AG04450 (cell line): ENCODE results near the gene YAP1. TPM values are rescaled to one million over a fixed set of nuclear protein-coding genes. Genes with fewer than 3 reads are reported as not detected.
A peak's percentile ranks its signal among the peaks of the same experiment; 100 is the strongest.

Experiments used
- CTCF ChIA-PET: fragments of 300-600, 350-600 bp; formaldehyde crosslinking; extraction: SDS; loops from one replicate; lab custom pipeline; 2022; ENCODE audit warnings: antibody characterized with exemption, inconsistent platforms; lab: Charles Lee
- POLR2A ChIA-PET: fragments of 350-600 bp; formaldehyde crosslinking; extraction: SDS; loops from one replicate; lab custom pipeline; 2021; ENCODE audit warnings: antibody characterized with exemption, inconsistent platforms; lab: Yijun Ruan, JAX
- DNase-seq: peaks from one replicate; pipeline ENCODE4 v3.0.0-alpha.2; 2011; ENCODE audit warnings: low read depth, low spot score
- H3K27ac ChIP-seq: one replicate; pipeline ENCODE4 v1.5.1; 2012; ENCODE audit warnings: low read depth, low read length, control low read depth
- H3K27me3 ChIP-seq: one replicate; pipeline ENCODE4 v1.6.0; 2012; ENCODE audit warnings: low read length; ENCODE audit not compliant: control insufficient read depth, insufficient read depth
- H3K4me3 ChIP-seq: 2 replicates; pipeline ENCODE4 v1.5.1; 2011; ENCODE audit warnings: mild to moderate bottlenecking, low read depth, low read length, control low read depth
- H3K9me3 ChIP-seq: 2 replicates; pipeline ENCODE4 v1.5.1; 2012; ENCODE audit warnings: low read length; ENCODE audit not compliant: control insufficient read depth, insufficient read depth
- CTCF ChIP-seq: IDR thresholded peaks from 2 replicates; pipeline ENCODE4 v1.5.1; 2011; ENCODE audit warnings: low read depth, low read length, control low read depth, inconsistent platforms
- polyA plus RNA-seq: library from polyadenylated mRNA; depleted of rRNA; stranded (reverse); fragments of >200 nt; gene quantifications from 2 replicates; pipeline ENCODE4 v1.2.3, GENCODE V29; 2011

The YAP1 gene
- polyA plus RNA-seq, 1 experiment: 117 TPM

- no peak for TF ChIP-seq CTCF
- peak; percentile 47 for DNase-seq
- ChIA-PET CTCF (interaction anchor here (0.8 kb wide), 1 partner anchor 82 kb away, joined by 3 read pairs; no protein-coding TSS in a partner anchor), POLR2A (interaction anchor here (1.1 kb wide), 1 partner anchor 27 kb away, joined by 6 read pairs; no protein-coding TSS in a partner anchor)
- no peak overlapping the region for H3K4me3 ChIP-seq
- H3K27me3 ChIP-seq: no peaks in the 10 kb centered on the region
- H3K27ac ChIP-seq: no peak overlapping the region
- H3K9me3 ChIP-seq: no peaks in the 10 kb centered on the region
These were observed 34.4 kb downstream of the YAP1 start for GRCh38 chr11:102144357-102145355.

- no peak overlapping the region for H3K27ac ChIP-seq
- no peaks in the 10 kb centered on the region for H3K9me3 ChIP-seq
- H3K4me3 ChIP-seq: no peak overlapping the region
- DNase-seq: no peak
- POLR2A ChIA-PET: no interaction called here
- TF ChIP-seq CTCF: 0 out of 2 replicates have a peak, but pooled peaks have one; percentile 16
- CTCF ChIA-PET: interaction anchor here (1.2 to 2.1 kb wide), 3 partner anchors 13 to 286 kb away, joined by 3 to 4 read pairs (median 4); no protein-coding TSS in a partner anchor
- H3K27me3 ChIP-seq: no peaks in the 10 kb centered on the region
These were observed 36.8 kb downstream of the YAP1 start for GRCh38 chr11:102147015-102147414.

- no peak for TF ChIP-seq CTCF
- Histone ChIP-seq H3K9me3 (no peaks in the 10 kb centered on the region), H3K27me3 (no peaks in the 10 kb centered on the region), H3K27ac (no peak overlapping the region), H3K4me3 (no peak overlapping the region)
- no peak for DNase-seq
- POLR2A ChIA-PET: interaction anchor here (0.6 kb wide), 1 partner anchor 18 kb away, joined by 3 read pairs; no protein-coding TSS in a partner anchor
- CTCF ChIA-PET: interaction anchor here (1.5 to 2.1 kb wide), 2 partner anchors 13 to 25 kb away, joined by 4 read pairs; no protein-coding TSS in a partner anchor
These were observed 37.4 kb downstream of the YAP1 start for GRCh38 chr11:102147632-102148031.

GRCh38 chr11:102148059-102148458, 37.8 kb downstream of the YAP1 start:
- DNase-seq: no peak
- no peaks in the 10 kb centered on the region for H3K27me3 ChIP-seq
- no peak for TF ChIP-seq CTCF
- ChIA-PET POLR2A (interaction anchor here (0.6 kb wide), 1 partner anchor 17 kb away, joined by 3 read pairs; no protein-coding TSS in a partner anchor), CTCF (interaction anchor here (1.5 to 2.1 kb wide), 2 partner anchors 12 to 25 kb away, joined by 4 read pairs; no protein-coding TSS in a partner anchor)
- H3K9me3 ChIP-seq: no peaks in the 10 kb centered on the region
- no peak overlapping the region for H3K4me3 ChIP-seq
- no peak overlapping the region for H3K27ac ChIP-seq
